HG03432 (cell line): ENCODE results near the gene CHN2.

Experiments
- ATAC-seq: cut with Tn5 transposase; IDR thresholded peaks from one replicate; pipeline ENCODE4 v1.9.1; 2021; ENCODE audit warnings: mild to moderate bottlenecking, moderate library complexity; ENCODE audit not compliant: unreplicated experiment

CHN2 gene

DNA sequence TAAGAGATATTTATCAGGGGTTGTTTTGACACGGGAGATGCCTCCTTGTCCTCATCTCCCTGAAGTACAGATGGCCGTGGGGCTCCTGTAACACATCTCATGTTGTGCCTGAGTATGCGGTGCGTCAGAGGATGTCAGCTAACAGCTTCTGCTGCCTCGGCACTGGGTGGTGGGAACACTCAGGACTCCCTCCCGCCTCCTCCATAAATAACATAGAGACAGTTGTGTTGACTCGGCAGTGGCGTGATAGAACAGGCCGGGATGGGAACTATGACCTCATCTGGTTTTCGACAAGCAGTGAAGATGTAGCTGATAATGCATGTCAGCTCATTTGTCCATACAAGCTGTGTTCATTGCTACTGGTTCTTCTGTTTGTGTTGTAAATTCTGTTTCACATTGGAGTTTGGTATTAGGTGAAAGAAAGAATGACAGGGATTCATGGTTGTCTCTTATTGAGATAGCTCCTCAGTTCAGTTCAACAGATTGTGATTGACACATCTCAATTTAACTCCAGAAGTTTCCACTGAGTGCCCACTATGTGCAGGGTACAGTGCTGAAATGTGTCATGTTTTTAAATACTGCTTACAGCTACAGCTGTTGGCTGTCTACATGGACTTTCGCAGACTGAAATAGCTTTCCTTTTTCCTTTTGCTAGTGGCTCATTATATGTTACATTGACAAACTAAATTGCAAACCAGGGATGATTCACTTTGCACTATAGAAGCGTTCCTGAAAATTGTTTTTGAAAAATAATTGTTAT is 87.4 kb downstream of the CHN2 start:
- no peak for ATAC-seq

DNA sequence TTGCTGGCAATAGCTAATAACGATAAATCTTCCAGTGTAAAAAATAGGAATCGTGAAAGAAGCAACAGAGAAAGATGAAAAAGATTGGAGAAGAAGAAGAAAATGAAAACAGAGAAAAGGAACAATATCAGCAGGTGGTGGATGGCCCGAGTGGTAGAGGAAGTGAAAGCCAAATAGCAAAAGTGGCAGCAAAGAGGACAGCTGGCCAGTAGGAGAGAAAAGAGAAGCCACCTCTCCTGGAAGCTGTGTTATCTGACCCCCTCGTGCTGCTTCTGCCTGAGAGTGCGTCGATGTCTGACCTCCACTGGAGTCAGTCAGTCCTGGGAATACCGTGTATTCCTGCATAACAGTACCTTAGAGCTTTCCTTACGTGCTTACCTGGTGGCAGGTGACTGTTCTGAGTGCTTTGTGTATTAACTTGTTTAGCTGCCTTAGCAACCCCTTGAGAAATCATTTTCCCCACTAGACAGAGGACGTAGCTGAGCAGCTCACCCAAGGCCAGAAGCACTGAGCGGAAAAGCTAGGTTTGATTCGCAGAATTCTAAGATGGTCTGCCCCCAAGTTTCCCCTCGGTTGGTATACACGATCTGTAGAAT is 88.3 kb downstream of the CHN2 start:
- peak; percentile 43 for ATAC-seq

DNA sequence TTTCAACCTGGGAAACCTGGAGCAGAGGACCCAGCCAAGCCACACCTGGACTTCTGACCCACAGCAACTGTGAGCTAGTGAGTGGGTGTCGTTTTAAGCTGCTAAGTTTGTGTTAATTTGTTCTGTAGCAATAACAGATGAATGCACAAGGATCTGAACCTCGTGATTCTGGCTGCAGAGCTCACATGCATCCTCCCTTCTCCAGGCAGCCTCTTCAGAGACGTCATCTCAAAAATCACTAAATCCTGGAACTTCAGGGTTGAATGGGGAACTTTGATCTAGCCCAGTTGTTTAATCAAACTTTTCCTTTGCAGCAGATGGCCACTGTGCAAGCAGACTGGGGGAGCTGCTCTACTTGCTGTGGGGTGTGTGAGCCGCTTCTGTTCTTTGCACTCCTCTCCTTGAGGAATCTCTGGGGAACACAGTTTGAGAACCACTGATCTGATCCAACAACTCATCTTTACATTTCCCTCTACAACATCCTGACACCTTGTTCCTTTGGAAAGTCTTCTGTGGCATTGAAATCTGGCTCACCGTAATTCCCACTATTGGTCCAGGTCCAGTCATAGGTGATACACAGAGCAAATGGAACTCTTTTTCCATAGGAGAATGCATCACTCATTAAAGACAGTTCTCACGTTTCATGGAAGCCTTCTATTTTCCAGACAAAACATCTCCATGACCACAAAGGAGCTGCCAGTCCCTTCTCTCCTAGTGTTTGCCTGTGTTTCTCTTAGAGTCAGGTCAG is 90.3 kb downstream of the CHN2 start:
- no peak for ATAC-seq

DNA sequence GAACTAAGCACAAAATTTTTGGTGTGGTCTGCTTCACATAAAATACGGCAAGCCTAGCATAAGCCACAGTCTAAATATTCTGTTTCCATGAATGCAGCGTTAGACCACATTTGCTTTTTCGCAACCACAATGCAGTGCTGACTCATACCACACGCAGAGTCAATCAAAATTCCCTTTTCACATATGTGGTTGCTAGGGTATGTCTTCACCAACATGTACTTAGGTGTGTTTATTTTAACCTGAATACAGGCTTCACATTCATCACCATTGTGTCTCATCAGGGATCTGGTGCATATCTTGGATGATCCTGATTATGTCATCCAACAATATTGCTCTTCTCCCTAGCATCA is 90.8 kb downstream of the CHN2 start:
- peak; percentile 83 for ATAC-seq

DNA sequence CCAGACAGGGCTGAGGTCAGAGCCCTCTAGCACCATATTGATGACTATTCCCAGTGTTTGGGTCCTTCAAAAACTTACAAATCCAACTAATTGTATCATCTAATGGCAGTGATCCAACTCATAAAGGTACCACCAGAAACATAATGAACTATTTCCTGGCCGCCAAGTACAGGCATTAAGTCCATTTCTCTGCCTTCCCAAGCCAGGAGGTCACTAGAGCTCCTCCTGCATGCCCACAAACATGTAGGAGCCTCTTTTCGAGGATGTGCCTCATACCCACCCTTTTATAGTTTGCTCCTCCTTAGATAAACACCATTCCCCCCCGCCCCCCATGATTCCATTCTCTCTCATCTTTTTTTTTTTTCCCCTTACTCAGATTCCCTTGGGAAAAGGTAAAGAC is 91.3 kb downstream of the CHN2 start:
- no peak for ATAC-seq

DNA sequence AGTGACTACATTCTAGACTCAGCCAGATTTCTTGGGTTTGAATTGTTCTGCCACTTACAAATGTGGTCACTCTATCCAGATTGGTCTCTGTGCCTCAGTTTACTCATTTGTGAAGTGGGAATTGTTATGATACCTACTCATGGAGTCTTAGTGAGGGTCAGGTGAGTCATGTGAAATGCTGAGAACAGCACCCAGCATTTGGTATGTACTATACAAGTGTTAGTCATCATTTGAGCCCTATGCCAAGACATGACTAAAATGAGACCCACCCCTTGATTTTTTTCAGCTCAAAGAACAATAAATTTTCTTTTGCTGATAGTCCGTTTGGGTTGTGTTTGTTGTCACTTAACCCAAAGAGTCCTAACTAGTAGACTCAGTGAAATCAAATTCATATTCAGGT is 92.8 kb downstream of the CHN2 start:
- ATAC-seq = no peak

DNA sequence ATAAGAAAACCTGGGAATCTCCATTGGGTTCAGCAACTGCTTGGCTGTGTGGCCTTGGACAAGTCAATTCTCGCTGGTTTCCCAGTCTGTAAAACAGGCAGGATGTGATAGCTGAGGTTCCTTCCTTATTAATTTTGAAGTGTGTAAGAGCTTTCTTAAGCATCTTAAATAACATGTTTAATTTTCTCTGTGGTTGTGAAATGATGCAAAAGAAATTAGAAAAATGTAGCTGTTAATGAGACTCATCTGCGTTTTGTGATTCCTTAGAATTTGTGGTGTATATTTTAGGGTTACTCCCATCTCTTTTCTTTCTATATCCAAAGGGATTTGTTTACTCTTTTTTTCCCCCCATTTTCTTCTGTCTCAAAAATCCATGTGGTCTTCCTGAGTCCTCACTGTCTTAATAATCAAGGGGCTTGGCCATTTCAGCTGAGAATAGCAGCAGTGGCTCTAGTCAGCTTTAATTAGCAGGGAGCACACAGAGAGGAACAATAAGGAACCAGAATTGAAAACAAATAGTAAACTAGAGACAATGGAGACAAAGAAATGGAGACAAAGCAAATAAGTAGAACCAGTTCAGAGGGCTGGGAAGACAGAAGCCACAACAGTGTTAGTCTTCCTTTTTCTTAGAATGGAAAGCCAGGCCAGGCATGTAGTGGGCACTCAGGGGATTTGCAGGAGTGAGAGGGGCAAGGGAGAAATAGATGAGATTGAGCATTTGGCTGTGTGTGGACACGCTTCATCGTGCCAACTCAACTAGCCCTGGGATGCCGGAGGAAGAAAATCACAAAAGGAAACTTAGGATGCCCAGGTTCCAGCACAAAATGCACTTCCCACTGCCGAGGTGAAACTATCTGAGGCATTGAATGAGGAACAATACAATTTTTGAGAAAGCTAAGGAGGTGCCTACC is 93.9 kb downstream of the CHN2 start:
- ATAC-seq = no peak

DNA sequence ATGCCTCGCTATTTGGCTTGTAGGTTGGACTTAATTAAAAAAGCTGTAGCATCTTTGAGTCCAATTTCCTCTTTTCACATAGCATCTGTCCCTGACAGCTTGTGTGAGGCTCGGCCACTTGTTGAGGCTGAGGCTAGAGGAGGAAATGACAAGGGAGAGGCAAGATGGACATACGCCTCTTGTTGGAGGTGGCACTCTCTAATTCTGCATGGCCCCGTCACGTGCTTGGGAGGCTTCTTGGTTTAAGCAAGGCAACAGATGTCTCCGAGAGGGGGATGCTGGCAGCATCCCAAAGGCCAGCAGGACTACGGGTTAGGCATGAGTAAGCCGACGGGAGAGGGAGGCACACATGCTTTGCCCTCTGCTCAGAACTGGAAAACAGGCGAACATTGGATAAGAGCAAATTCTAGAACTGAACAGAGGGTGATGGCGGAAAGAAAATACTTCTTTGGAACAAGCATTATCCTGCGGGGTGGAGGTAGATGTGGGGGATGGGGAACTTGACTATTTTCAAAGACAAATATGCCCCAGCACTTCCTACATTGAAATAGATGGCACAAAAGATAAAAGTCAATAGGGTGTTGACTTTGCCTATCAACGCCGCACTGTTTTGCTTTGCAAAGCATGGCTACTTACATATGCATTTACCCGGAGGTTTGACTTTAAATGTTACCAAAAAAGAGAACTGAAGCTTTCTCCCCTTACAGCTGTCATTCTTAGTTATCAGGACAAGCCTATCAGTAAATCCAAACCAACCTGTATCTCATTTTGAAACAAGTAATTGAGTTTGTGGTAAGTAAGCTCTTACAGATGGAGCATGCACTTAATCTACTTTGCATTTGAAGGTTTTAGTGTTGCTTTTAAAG is 94.8 kb downstream of the CHN2 start:
- ATAC-seq = peak; percentile 60

DNA sequence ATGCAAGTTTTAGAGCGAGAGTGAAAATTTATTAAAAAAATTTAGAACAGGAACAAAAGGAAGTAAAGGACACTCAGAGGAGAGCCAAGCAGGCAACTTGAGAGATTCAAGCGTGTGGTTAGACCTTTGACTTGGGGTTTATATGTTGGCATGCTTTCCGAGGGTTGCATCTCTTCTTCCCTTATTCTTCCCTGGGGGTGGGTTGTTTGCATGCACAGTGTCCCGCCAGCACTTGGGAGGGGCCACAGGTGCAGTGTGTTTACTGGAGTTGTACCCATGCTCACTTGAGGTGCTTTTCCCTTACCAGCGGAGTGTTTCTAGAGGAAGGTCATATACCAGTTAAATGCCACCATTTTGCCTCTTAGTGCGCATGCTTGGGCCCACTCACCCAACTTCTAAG is 96.3 kb downstream of the CHN2 start:
- ATAC-seq = no peak

DNA sequence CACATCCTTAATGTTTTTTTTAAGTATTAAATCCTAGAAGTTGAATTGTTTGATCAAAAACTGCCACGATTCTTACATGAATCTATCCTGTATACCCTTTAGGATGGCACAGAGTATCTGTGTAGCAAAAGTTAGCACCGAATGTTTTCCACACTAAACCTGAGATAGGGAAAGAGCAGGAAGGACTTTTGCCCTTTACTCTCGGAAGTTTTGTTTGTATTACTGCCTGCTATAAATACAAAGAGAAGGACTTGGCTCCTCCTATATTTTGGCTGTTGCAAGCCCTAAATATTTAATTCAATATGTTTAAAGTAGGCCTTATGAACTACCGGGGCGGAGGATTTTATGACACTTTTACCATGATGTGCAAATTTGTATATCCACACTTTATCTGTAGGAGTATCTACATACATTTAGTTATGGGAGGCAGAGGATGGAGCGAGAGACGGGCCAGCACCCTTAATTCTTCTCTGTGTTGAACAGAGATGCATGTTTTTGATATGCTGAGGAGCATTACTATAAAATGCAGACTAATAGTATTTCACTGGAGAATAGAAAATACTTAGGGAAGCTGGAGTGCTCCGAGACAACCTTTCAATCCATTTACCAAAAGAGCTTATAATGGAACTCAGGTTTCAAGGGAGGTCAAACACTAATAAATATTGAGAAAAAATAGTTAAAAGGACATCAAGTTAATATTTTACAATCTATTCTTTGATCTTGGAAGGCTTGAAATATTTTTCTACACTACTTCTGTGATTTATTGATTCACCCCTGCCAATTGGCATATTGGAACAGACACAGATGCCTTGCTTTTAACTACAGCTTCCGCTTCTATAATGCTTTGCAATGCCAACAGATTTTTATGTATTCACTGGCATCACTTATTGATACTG is 97.4 kb downstream of the CHN2 start:
- no peak for ATAC-seq

DNA sequence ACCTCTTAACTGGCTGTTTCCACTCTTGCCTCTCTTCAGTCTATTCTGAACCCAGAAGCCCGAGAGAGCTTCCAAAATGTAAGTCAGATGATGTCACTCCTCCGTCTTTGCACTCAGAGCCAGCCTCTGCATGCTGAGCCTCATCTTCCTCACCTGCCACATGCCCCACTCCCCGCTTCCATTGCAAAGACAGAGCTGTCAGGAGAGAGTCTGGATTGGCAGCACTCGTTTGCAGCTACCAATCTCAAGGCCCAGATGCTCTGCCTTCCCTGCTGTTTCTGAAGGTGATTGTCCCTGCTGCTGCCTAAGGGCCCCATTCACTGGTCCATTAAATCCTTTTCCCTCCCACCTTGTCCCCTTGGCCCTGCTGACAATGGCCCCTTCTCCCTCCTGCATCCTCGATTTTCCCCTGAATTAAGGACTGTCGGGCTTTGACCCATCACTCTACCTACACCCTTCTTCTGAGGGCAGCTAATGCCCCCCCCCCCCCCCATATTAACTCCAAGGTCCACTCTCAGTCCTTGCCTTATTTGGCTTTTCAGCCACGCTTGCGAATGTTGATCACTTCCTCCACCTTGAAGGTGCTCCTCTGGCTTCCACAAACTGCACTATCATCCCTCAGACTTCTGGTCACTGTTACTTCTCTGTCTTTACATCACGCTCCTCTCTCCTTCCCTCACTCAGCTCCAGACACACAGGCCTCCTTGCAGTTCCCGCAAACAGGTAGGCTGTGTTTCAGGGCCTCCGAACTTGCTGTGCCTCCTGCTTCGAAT is 98.5 kb downstream of the CHN2 start:
- ATAC-seq = no peak

DNA sequence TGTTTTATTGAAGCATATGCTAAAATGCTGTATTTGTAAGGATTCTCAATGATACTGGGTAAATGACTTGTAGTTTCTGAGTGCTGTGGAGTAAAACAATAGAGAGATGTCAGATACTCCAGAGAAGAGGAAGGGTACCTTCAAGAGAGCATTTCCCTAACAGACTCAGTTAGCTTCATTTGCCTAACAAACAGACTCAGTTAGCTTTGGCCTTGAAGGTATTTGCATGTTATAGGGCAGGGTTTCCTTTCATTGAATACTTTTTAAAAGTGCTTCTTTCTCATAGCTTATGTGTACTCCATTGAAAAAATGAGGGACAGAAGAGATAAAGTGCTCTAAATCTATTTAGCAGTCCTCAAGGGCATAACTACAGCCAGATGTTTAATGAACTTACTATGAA is 101.8 kb downstream of the CHN2 start:
- ATAC-seq = no peak

DNA sequence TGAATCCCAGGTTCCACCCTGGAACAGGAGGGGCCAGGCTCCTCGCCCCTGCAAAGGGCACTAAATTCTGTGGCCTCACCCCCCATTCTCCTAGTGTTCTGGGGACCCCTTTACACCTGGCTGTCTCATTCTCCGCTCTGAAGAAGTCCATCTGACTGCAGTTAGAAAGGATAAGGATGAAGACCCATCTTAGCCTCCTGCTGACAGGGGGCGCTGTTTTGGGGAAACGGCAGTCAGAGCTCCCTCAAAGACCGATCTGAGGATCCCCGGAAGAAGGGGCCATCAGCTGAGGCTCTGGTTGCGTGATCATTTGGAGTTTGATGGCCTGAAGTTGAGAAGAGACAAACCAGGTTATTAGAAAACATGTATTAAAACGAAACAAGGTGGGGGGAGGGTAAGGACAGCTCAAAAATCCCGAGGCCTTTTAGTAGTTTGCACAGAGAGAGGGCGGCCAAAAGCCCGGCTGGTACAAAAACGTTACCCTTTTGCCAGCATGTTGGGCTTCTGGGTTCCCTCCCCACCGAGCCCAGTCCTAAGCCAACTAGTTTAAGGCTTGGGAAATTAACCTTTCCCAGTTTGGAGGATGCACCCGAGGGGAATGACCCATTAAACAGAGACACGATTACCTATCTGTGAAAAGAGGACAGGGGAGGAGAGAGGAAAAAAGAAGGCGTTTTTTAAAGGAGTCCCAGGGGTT is 102.8 kb downstream of the CHN2 start:
- ATAC-seq = no peak

DNA sequence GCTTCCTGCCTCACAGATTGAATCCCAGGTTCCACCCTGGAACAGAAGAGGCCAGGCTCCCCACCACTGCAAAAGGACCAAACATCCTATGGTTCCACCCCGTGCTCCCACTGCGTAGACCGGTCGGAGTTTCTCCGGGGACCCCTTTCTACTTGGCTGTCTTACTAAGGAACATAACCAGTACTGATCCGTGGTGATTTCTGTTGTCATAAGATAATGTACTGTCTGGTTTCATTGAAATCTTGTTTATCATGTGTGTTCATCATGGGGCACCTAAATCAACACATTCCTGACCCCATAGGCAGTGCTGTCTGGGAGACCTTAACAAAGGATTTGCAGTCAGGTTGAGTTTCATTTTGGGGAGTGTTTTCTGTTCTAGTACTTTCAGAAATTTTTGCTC is 104.5 kb downstream of the CHN2 start:
- no peak for ATAC-seq

DNA sequence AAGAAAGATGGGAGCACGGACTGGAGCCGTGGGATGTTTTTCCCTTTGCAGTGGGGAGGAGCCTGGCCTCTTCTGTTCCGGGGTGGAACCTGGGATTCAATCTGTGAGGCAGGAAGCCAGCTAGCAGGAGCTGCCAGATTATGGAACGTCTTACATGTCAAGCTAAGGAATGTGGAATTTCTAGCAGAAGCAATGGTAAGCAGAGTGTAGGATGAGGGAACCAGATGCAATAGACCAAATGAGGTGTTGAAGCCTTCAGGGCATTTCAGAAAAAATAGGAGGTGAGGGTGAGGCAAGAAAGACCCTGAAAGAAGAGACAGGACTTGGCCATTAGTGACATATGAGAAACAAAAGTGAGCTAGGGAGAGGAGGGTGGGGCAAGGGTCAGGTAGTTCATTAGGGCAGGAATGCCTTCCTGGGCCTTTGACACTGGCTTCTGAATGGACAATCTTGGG is 105.5 kb downstream of the CHN2 start:
- ATAC-seq = no peak

DNA sequence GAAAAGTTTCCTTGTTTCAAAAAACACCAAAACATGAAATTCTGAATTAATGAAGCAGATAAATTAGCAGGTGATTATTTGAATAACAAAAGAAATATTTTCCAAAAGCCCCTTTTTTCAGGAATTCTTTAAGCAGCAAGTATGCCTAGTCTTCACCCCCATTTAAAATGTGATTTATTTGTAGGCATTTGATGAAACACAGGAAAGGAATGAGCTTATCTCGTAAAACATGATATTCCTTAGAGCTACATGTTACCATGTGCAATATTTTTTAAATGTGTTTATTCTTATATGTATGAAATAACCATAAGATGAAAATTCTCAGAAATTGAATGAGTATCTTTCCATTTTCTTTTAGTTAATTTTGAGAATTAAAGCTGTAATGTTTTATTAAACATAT is 106.1 kb downstream of the CHN2 start:
- no peak for ATAC-seq

DNA sequence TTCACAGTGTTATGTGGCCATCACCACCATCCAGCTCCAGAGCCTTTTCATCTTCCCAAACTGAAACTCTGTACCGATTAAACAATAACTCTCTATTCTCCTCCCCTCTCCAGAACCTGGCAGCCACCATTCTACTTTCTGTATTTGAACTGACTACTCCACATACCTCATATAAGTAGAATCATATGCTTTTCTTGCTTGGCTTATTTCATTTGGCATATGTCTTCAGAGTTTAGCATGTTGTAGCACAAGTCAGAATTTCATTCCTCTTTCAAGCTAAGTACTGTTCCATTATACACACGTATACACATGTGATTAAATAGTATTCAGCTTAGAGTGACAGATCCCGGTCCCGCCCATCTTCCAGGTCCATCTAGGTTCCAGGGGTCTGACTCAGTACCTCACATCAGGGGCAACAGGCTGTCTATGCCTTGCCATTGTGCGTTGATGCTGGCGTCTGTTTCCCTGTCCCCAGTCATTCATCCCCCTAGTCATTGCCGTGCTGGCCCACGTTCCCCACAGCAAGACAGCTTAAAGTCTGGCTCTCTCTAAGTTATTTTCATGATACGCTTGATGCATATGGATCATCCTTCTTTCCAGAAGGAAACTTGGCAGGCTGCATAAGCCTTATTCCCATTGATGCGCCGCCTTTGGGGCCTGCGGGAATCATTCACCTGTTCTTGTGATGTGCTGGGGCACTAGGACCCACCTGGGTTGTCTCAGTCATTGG is 108.3 kb downstream of the CHN2 start:
- ATAC-seq = no peak
